Suprapubic skin (tissue), 3 donors: ENCODE results near the gene BMPR2.

Experiments
- CTCF ChIP-seq, 2 donors: fragments of 200-600 bp in 1 of 2; fragments of 450-650 bp in 1 of 2; sonication (generic) in 1 of 2; IDR thresholded peaks; one replicate each; pipeline ENCODE4 v1.5.1; 2016 to 2019; ENCODE audit warnings: antibody characterized with exemption in 2 of 2, mild to moderate bottlenecking in 1 of 2, moderate library complexity in 1 of 2
- EP300 ChIP-seq: sonication (generic); formaldehyde crosslinking; IDR thresholded peaks from one replicate; pipeline ENCODE4 v1.6.1; 2017; ENCODE audit warnings: antibody characterized with exemption
- POLR2A ChIP-seq, 2 donors: fragments of 450-650 bp; IDR thresholded peaks; one replicate each; pipeline ENCODE4 v1.6.1; 2017; ENCODE audit warnings: antibody characterized with exemption in 2 of 2, mild to moderate bottlenecking in 2 of 2, moderate library complexity in 2 of 2

- TF ChIP-seq POLR2A (IDR thresholded peaks at IDR 0.05) (no peak), CTCF (IDR thresholded peaks at IDR 0.05) (no peak), EP300 (no peak)
Measured at GRCh38 chr2:202491514-202491913, 115.4 kb downstream of the BMPR2 start.
